HepG2 (cell line): ENCODE results near the gene SCGB1D2. TPM values are rescaled to one million over a fixed set of nuclear protein-coding genes. Genes with fewer than 3 reads are reported as not detected.

Experiments used
- GABPA ChIP-seq, 2 experiments: IDR thresholded peaks; 2 replicates each; pipeline ENCODE4 v1.6.1; 2011 to 2016; ENCODE audit warnings: low read depth in 2 of 2, low read length in 1 of 2, missing biosample characterization in 1 of 2, missing genetic modification characterization in 1 of 2
- HES4 ChIP-seq: sonication (generic); formaldehyde crosslinking; IDR thresholded peaks from 2 replicates; pipeline ENCODE4 v1.9.0; 2021; ENCODE audit warnings: mild to moderate bottlenecking, missing genetic modification reagents, borderline replicate concordance
- MTA3 ChIP-seq: sonication (generic); formaldehyde crosslinking; IDR thresholded peaks from 2 replicates; pipeline ENCODE4 v1.4.0; 2020; ENCODE audit warnings: missing genetic modification reagents
- NFKB2 ChIP-seq: sonication (generic); formaldehyde crosslinking; IDR thresholded peaks from 2 replicates; pipeline ENCODE4 v1.4.0; 2020; ENCODE audit warnings: missing genetic modification reagents, borderline replicate concordance
- PCBP2 ChIP-seq: fragments of 200-400 bp; formaldehyde crosslinking; optimal IDR thresholded peaks from 2 replicates; pipeline ENCODE3; 2018; ENCODE audit warnings: low read length, low read depth; ENCODE audit not compliant: poor library complexity, severe bottlenecking
- RFX3 ChIP-seq: IDR thresholded peaks from 2 replicates; pipeline ENCODE4 v1.6.1; 2016; ENCODE audit warnings: missing biosample characterization, missing genetic modification reagents
- SMC3 ChIP-seq: IDR thresholded peaks from 2 replicates; pipeline ENCODE4 v1.6.1; 2011; ENCODE audit warnings: low read length, improper control_type of control experiment
- SP1 ChIP-seq, 2 experiments: fragments of 450-650 bp in 1 of 2; sonication (generic) in 1 of 2; formaldehyde crosslinking in 1 of 2; IDR thresholded peaks; 2 replicates each; pipeline versions ENCODE4 v1.4.0 to v1.6.1; 2016 to 2020; ENCODE audit warnings: missing genetic modification reagents in 1 of 2
- TARDBP ChIP-seq: sonication (generic); formaldehyde crosslinking; IDR thresholded peaks from 2 replicates; pipeline ENCODE4 v1.8.0; 2022; ENCODE audit warnings: mild to moderate bottlenecking, missing genetic modification reagents
- TP53 ChIP-seq: sonication (generic); formaldehyde crosslinking; conservative IDR thresholded peaks from 2 replicates; pipeline ENCODE4 v1.4.0; 2020; ENCODE audit warnings: missing genetic modification reagents
- ZBTB7A ChIP-seq: sonication (generic); formaldehyde crosslinking; IDR thresholded peaks from 2 replicates; pipeline ENCODE4 v1.8.0; 2022; ENCODE audit warnings: mild to moderate bottlenecking, missing genetic modification reagents
- ZFY ChIP-seq: sonication (generic); formaldehyde crosslinking; IDR thresholded peaks from 2 replicates; pipeline ENCODE4 v1.4.0; 2020; ENCODE audit warnings: missing genetic modification reagents
- ZNF331 ChIP-seq: sonication (generic); formaldehyde crosslinking; IDR thresholded peaks from 2 replicates; pipeline ENCODE4 v1.4.0; 2020; ENCODE audit warnings: missing genetic modification reagents
- ZNF546 ChIP-seq: sonication (generic); formaldehyde crosslinking; conservative IDR thresholded peaks from 2 replicates; pipeline ENCODE4 v1.8.1; 2023; ENCODE audit warnings: mild to moderate bottlenecking, missing genetic modification reagents
- ZNF605 ChIP-seq: sonication (generic); formaldehyde crosslinking; IDR thresholded peaks from 2 replicates; pipeline ENCODE4 v1.8.0; 2022; ENCODE audit warnings: mild to moderate bottlenecking, missing genetic modification reagents
- ZNF614 ChIP-seq: IDR thresholded peaks from 2 replicates; pipeline ENCODE4 v1.6.1; 2018; ENCODE audit warnings: missing biosample characterization, missing genetic modification reagents, inconsistent platforms, borderline replicate concordance
- ZNF703 ChIP-seq: sonication (generic); formaldehyde crosslinking; IDR thresholded peaks from 2 replicates; pipeline ENCODE4 v1.5.1; 2020; ENCODE audit warnings: missing genetic modification reagents, mild to moderate bottlenecking, moderate library complexity, borderline replicate concordance
- ZNF737 ChIP-seq: sonication (generic); formaldehyde crosslinking; IDR thresholded peaks from 2 replicates; pipeline ENCODE4 v1.5.0; 2020; ENCODE audit warnings: missing genetic modification reagents, mild to moderate bottlenecking, borderline replicate concordance
- ZNF773 ChIP-seq: sonication (generic); formaldehyde crosslinking; IDR thresholded peaks from 2 replicates; pipeline ENCODE4 v1.4.0; 2020; ENCODE audit warnings: missing genetic modification reagents, borderline replicate concordance
- ZNF781 ChIP-seq: sonication (generic); formaldehyde crosslinking; IDR thresholded peaks from 2 replicates; pipeline ENCODE4 v1.5.1; 2020; ENCODE audit warnings: borderline replicate concordance, mild to moderate bottlenecking, missing genetic modification reagents; ENCODE audit errors: not compliant biosample characterization
- polyA plus RNA-seq, 8 experiments: library from polyadenylated mRNA; depleted of rRNA in 3 of 8; stranded (reverse) in 7 of 8; unstranded in 1 of 8; fragments of >200 nt; fragmentation: Illumina TruSeq in 4 of 8; extraction: Trizol in 4 of 8; gene quantifications; 2 replicates each; pipeline versions ENCODE4 v1.2.1 to v1.2.3, GENCODE V29; 2011 to 2016; ENCODE audit warnings: low read depth in 4 of 8, missing spikeins in 1 of 8, mixed read lengths in 1 of 8; ENCODE audit not compliant: insufficient read depth in 1 of 8
- total RNA-seq, 5 experiments: library from RNA; depleted of rRNA; stranded (reverse); fragments of >200 nt; fragmentation: Illumina TruSeq; extraction: Trizol; gene quantifications; 2 replicates each; pipeline ENCODE4 v1.2.3, GENCODE V29; 2016; ENCODE audit warnings: low read depth in 1 of 5
- TF ChIP-seq, protein P1 (sequence below): sonication (generic); formaldehyde crosslinking; IDR thresholded peaks from 2 replicates; pipeline ENCODE4 v1.5.0; 2020; ENCODE audit warnings: missing genetic modification reagents, mild to moderate bottlenecking, borderline replicate concordance
- TF ChIP-seq, protein P2 (sequence below), 2 experiments: IDR thresholded peaks; 2 replicates each; pipeline ENCODE4 v1.6.1; 2011 to 2012; ENCODE audit warnings: low read length in 2 of 2, borderline replicate concordance in 1 of 2, low read depth in 1 of 2, mild to moderate bottlenecking in 1 of 2, moderate library complexity in 1 of 2
- TF ChIP-seq, protein P3 (sequence below): sonication (generic); formaldehyde crosslinking; IDR thresholded peaks from 2 replicates; pipeline ENCODE4 v1.4.0; 2020; ENCODE audit warnings: missing genetic modification reagents
- TF ChIP-seq, protein P4 (sequence below): sonication (generic); formaldehyde crosslinking; IDR thresholded peaks from 2 replicates; pipeline ENCODE4 v1.4.0; 2020; ENCODE audit warnings: mild to moderate bottlenecking, missing genetic modification reagents

SCGB1D2 gene
- total and polyA plus RNA-seq, 2 of the 13 experiments (the other 11 are each of a cell fraction or from before 2014, with no cell fraction given): not detected

DNA sequence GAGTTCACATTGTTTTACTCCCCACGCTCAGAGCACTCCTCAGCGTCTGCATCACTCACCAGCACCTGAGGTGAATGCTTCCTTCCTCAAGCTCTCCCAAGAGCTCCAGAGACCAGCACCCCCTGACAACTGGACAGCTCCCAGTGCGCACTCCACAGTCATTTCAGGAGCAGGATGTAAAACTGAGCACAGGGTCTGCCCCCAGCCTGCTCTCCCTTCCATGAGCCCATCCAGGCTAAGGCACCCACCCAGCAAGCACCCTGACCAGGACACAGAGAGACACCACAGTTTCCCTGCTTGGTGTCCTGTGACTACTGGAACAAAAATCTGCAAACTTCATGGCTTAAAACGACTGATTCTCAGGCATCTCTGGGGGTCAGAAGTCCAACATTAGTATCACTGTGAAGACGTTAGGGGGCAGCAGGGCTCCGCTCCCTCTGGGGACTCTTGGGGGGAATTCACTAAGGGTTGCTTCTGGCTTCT lies 3.3 kb downstream of the SCGB1D2 start (continued):
- no peak for TF ChIP-seq SP1 (IDR thresholded peaks at IDR 0.05)
- TF ChIP-seq SP1 (CRISPR knock-in tag; IDR thresholded peaks at IDR 0.05): no peak
- TF ChIP-seq RFX3 (CRISPR knock-in tag): peak; percentile 15; the same call in 1 of the 2 replicates
- TF ChIP-seq ZNF614 (CRISPR knock-in tag): 0 out of 2 replicates have a peak, but pooled peaks have one; percentile 38
- TF ChIP-seq, protein P1, sequence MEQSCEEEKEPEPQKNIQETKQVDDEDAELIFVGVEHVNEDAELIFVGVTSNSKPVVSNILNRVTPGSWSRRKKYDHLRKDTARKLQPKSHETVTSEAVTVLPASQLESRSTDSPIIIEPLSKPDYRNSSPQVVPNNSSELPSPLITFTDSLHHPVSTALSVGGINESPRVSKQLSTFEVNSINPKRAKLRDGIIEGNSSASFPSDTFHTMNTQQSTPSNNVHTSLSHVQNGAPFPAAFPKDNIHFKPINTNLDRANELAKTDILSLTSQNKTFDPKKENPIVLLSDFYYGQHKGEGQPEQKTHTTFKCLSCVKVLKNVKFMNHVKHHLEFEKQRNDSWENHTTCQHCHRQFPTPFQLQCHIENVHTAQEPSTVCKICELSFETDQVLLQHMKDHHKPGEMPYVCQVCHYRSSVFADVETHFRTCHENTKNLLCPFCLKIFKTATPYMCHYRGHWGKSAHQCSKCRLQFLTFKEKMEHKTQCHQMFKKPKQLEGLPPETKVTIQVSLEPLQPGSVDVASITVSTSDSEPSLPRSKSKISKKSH (CRISPR knock-in tag): no peak; the same call in 1 of the 2 replicates
- peak; percentile 55; the same call in 1 of the 2 replicates for TF ChIP-seq ZNF331 (CRISPR knock-in tag)
- peak; percentile 68; the same call in 1 of the 2 replicates for TF ChIP-seq NFKB2
- TF ChIP-seq, protein P2, sequence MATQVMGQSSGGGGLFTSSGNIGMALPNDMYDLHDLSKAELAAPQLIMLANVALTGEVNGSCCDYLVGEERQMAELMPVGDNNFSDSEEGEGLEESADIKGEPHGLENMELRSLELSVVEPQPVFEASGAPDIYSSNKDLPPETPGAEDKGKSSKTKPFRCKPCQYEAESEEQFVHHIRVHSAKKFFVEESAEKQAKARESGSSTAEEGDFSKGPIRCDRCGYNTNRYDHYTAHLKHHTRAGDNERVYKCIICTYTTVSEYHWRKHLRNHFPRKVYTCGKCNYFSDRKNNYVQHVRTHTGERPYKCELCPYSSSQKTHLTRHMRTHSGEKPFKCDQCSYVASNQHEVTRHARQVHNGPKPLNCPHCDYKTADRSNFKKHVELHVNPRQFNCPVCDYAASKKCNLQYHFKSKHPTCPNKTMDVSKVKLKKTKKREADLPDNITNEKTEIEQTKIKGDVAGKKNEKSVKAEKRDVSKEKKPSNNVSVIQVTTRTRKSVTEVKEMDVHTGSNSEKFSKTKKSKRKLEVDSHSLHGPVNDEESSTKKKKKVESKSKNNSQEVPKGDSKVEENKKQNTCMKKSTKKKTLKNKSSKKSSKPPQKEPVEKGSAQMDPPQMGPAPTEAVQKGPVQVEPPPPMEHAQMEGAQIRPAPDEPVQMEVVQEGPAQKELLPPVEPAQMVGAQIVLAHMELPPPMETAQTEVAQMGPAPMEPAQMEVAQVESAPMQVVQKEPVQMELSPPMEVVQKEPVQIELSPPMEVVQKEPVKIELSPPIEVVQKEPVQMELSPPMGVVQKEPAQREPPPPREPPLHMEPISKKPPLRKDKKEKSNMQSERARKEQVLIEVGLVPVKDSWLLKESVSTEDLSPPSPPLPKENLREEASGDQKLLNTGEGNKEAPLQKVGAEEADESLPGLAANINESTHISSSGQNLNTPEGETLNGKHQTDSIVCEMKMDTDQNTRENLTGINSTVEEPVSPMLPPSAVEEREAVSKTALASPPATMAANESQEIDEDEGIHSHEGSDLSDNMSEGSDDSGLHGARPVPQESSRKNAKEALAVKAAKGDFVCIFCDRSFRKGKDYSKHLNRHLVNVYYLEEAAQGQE (IDR thresholded peaks at IDR 0.05; ENCODE audit: borderline replicate concordance in 1 of 2, low read depth in 1 of 2, low read length in 2 of 2): peak; percentile 66 to 93
- TF ChIP-seq MTA3 (CRISPR knock-in tag): no peak
- TF ChIP-seq PCBP2: no peak
- TF ChIP-seq TP53 (CRISPR knock-in tag): no peak
- TF ChIP-seq SMC3: peak; percentile 86
- TF ChIP-seq ZNF773 (CRISPR knock-in tag): no peak
- no peak for TF ChIP-seq ZNF703 (CRISPR knock-in tag)
- TF ChIP-seq, protein P3, sequence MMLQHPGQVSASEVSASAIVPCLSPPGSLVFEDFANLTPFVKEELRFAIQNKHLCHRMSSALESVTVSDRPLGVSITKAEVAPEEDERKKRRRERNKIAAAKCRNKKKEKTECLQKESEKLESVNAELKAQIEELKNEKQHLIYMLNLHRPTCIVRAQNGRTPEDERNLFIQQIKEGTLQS (CRISPR knock-in tag): no peak
- peak; percentile 41; the same call in 1 of the 2 replicates for TF ChIP-seq ZNF605 (CRISPR knock-in tag)
- 0 out of 2 replicates have a peak, but pooled peaks have one; percentile 61 for TF ChIP-seq ZBTB7A (CRISPR knock-in tag)
- TF ChIP-seq HES4 (CRISPR knock-in tag): peak; percentile 77; the same call in 1 of the 2 replicates
- TF ChIP-seq ZNF546 (CRISPR knock-in tag): 0 out of 2 replicates have a peak, but pooled peaks have one; percentile 44
- TF ChIP-seq ZFY (CRISPR knock-in tag): no peak
- TF ChIP-seq ZNF781 (CRISPR knock-in tag): peak; percentile 64
- TF ChIP-seq TARDBP: 0 out of 2 replicates have a peak, but pooled peaks have one; percentile 43
- no peak for TF ChIP-seq ZNF737 (CRISPR knock-in tag)
- TF ChIP-seq, protein P4, sequence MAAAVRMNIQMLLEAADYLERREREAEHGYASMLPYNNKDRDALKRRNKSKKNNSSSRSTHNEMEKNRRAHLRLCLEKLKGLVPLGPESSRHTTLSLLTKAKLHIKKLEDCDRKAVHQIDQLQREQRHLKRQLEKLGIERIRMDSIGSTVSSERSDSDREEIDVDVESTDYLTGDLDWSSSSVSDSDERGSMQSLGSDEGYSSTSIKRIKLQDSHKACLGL (CRISPR knock-in tag): 0 out of 2 replicates have a peak, but pooled peaks have one; percentile 20
- no peak for TF ChIP-seq GABPA (IDR thresholded peaks at IDR 0.05; ENCODE audit: low read depth, low read length)
- no peak for TF ChIP-seq GABPA (CRISPR knock-in tag; IDR thresholded peaks at IDR 0.05; ENCODE audit: low read depth)
